ENCODE measurements around the gene TTC7B.

The TTC7B gene

DNA sequence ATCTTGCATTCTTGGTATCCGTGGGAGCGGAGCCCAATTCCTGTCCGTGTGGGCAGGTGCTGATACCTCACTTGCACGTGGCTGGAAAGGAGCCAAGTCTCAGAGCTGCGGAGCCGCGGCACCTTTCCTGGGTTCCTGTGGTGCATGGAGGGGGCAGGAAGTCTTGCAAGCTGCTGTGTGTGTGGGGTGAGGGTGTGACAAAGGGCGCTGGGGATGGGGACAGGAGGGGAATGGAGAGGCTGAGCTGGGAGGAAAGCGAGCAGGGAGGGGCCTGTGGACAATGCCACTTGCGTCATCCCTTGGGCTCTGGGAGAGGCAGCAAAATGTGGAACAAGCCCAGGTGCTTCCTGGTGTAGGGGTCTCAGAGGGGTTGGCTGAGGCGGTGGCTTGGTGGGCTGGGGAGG, 332.7 kb downstream of the TTC7B start:
- Histone ChIP-seq H3K27ac (ENCODE audit: poor library complexity, severe bottlenecking) (no peak overlapping the region), H3K4me3 (ENCODE audit: severe bottlenecking) (no peak overlapping the region), H3K9me3 (ENCODE audit: severe bottlenecking) (no peaks in the 10 kb centered on the region), H3K27me3 (ENCODE audit: insufficient read depth, poor library complexity, severe bottlenecking) (no peaks in the 10 kb centered on the region), H3K4me1 (ENCODE audit: insufficient read depth, poor library complexity, severe bottlenecking) (no peaks in the 10 kb centered on the region), H3K36me3 (ENCODE audit: low read depth) (no peaks in the 10 kb centered on the region)
- TF ChIP-seq, protein P1, sequence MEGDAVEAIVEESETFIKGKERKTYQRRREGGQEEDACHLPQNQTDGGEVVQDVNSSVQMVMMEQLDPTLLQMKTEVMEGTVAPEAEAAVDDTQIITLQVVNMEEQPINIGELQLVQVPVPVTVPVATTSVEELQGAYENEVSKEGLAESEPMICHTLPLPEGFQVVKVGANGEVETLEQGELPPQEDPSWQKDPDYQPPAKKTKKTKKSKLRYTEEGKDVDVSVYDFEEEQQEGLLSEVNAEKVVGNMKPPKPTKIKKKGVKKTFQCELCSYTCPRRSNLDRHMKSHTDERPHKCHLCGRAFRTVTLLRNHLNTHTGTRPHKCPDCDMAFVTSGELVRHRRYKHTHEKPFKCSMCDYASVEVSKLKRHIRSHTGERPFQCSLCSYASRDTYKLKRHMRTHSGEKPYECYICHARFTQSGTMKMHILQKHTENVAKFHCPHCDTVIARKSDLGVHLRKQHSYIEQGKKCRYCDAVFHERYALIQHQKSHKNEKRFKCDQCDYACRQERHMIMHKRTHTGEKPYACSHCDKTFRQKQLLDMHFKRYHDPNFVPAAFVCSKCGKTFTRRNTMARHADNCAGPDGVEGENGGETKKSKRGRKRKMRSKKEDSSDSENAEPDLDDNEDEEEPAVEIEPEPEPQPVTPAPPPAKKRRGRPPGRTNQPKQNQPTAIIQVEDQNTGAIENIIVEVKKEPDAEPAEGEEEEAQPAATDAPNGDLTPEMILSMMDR (IDR thresholded peaks at IDR 0.05; ENCODE audit: poor library complexity, severe bottlenecking), result no peak
- ATAC-seq (ENCODE audit: low read depth) (no peak), DNase-seq (ENCODE audit: low spot score) (no peak)

DNA sequence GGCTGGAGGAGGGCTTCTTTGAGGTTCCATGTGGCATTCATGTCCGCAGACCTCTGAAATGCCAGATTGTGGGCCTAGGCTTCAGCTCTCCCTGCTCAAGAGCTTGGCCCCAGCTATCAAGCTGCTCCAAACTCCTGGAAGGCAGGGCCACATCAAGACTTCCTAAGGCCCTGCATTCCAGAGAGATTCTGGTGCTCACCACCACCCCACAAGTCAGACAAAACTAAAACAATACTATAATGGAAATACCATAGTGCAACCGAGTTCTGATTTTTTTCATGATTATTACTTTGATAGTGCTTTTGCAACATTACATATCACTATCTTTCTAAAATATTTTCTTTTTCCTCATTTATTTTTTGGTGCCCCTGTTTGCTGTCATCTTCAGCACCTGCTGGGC, 333.1 kb downstream of the TTC7B start:
- ATAC-seq (ENCODE audit: low read depth) (no peak), DNase-seq (ENCODE audit: low spot score) (no peak)
- no peaks in the 10 kb centered on the region for H3K9me3 ChIP-seq (ENCODE audit: severe bottlenecking)
- H3K4me1 ChIP-seq (ENCODE audit: insufficient read depth, poor library complexity, severe bottlenecking), result no peaks in the 10 kb centered on the region
- H3K27ac ChIP-seq (ENCODE audit: poor library complexity, severe bottlenecking), result no peak overlapping the region
- TF ChIP-seq, protein P1 (IDR thresholded peaks at IDR 0.05; ENCODE audit: poor library complexity, severe bottlenecking), result no peak
- no peaks in the 10 kb centered on the region for H3K36me3 ChIP-seq (ENCODE audit: low read depth)
- H3K27me3 ChIP-seq (ENCODE audit: insufficient read depth, poor library complexity, severe bottlenecking), result no peaks in the 10 kb centered on the region
- no peak overlapping the region for H3K4me3 ChIP-seq (ENCODE audit: severe bottlenecking)

DNA sequence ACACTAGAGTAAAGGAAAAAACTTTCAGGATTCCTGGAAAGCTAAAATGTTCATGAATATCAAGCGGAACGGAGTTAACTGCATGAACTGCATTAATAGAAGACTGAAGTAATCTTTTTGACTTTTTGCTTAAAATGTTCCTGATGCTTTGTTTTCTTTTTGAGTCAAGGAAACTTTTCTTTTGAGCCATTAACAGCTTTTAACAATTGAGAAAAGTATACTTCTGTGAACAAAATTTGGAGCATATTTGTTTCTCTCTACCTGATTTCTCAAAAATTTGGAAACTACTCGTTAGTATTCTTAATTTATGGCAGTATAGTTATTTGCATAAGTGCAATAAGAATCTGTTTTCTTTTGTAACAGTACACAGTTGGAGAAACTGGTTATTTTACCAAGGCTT, 340.9 kb downstream of the TTC7B start:
- DNase-seq (ENCODE audit: low spot score) (no peak), ATAC-seq (ENCODE audit: low read depth) (no peak)
- Histone ChIP-seq H3K4me3 (ENCODE audit: severe bottlenecking) (no peak overlapping the region), H3K27me3 (ENCODE audit: insufficient read depth, poor library complexity, severe bottlenecking) (peaks cover 3% of the 10 kb centered on the region), H3K36me3 (ENCODE audit: low read depth) (no peaks in the 10 kb centered on the region), H3K9me3 (ENCODE audit: severe bottlenecking) (peaks cover 3% of the 10 kb centered on the region), H3K4me1 (ENCODE audit: insufficient read depth, poor library complexity, severe bottlenecking) (no peaks in the 10 kb centered on the region), H3K27ac (ENCODE audit: poor library complexity, severe bottlenecking) (no peak overlapping the region)
- TF ChIP-seq, protein P1 (IDR thresholded peaks at IDR 0.05; ENCODE audit: poor library complexity, severe bottlenecking), result no peak

Data from RWPE2 (cell line).